ENCODE data around the gene TMEM245. TPM values are rescaled to one million over a fixed set of nuclear protein-coding genes. Genes with fewer than 3 reads are reported as not detected.

TMEM245 gene
- total and polyA plus RNA-seq, 2 of the 13 experiments (the other 11 are each of a cell fraction or from before 2014, with no cell fraction given): 53.5 to 55.4 TPM

DNA sequence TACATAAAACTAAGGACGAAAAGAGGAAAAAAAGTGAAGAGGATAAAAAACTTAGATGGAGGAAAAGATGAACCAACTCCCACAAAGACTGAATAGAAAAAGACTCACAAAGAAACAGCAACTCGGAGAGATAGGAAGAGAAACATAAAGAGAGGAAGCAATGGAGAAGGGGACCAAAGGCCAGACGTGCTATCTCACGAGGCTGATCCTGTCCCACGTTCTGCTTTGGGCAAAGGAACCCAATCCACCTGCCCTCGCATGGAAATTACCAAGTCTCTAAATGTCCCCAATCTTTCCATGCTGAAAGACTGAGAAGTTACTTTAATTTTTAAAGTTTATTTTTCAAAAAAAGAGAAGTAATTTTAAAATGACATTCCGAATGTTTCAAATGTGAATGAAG lies 36.6 kb downstream of the TMEM245 start (continued):
- TF ChIP-seq HMG20A (CRISPR knock-in tag; IDR thresholded peaks at IDR 0.05; ENCODE audit: borderline replicate concordance) (no peak), ZNF737 (CRISPR knock-in tag; IDR thresholded peaks at IDR 0.05; ENCODE audit: borderline replicate concordance) (no peak), ZNF30 (CRISPR knock-in tag; IDR thresholded peaks at IDR 0.05) (no peak), GZF1 (CRISPR knock-in tag; IDR thresholded peaks at IDR 0.05) (no peak), ARNTL (CRISPR knock-in tag; IDR thresholded peaks at IDR 0.05) (no peak), RBAK (CRISPR knock-in tag; IDR thresholded peaks at IDR 0.05) (no peak)
- TF ChIP-seq, protein P1, sequence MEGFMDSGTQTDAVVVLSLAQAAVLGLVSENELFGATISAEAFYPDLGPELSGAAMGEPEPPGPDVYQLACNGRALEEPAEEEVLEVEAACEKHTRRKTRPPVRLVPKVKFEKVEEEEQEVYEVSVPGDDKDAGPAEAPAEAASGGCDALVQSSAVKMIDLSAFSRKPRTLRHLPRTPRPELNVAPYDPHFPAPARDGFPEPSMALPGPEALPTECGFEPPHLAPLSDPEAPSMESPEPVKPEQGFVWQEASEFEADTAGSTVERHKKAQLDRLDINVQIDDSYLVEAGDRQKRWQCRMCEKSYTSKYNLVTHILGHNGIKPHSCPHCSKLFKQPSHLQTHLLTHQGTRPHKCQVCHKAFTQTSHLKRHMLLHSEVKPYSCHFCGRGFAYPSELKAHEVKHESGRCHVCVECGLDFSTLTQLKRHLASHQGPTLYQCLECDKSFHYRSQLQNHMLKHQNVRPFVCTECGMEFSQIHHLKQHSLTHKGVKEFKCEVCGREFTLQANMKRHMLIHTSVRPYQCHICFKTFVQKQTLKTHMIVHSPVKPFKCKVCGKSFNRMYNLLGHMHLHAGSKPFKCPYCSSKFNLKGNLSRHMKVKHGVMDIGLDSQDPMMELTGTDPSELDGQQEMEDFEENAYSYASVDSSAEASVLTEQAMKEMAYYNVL (CRISPR knock-in tag; IDR thresholded peaks at IDR 0.05; ENCODE audit: borderline replicate concordance): 0 out of 2 replicates have a peak, but pooled peaks have one; percentile 29

DNA sequence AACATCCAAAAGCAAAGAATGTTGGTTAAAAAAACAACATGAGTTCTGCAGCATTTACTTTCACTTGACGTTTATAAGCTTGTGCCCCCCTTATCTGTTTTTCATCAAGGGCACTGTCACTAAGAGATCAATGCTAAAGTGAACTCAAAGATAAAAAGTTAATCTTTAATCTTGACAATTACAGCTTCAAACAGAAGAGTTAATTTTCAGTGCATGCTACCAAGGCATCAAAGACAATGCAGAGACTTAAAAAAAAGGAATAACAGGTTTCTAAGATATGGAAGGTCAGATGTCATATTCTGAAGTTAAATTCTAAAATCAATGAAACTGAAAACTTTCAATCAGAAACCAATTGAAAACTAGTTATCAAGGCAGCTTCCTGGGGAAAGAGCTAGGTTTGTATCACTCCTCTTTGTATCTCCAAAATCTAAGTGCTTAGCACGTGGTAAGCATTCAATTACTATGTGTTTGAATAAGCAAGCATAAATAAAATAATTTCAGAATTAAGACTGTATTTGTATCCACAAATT lies 37.6 kb downstream of the TMEM245 start:
- no peaks in the 10 kb centered on the region for H3K9me3 ChIP-seq (ENCODE audit: low read length)
- DNase-seq (ENCODE audit: low spot score) (peak; percentile 90), ATAC-seq (peak; percentile 89), FAIRE-seq (peak; percentile 87)
- no peaks in the 10 kb centered on the region for H3K27me3 ChIP-seq (ENCODE audit: control insufficient read depth in 1 of 2, insufficient read depth in 2 of 2, low read length in 2 of 2)
- peaks cover 4 to 42% of the 10 kb centered on the region in 2 experiments; a peak in 3 of 5 replicates for H3K36me3 ChIP-seq (replicated peaks in 1 of 2; ENCODE audit: control insufficient read depth in 1 of 2, insufficient read depth in 2 of 2, low read length in 2 of 2)
- peak overlapping the region; percentile 62 for H3K27ac ChIP-seq (ENCODE audit: extremely low read length, insufficient read depth, low read length)
- in situ Hi-C loops (cut with HindIII; ENCODE audit: extremely low pct_ligation_motif_present, low pct_unique_long_range_greater_than_20kb) (loop anchor here (10.0 kb wide), 1 partner anchor 63 kb away; no protein-coding TSS in a partner anchor), intact Hi-C loops (cut with micrococcal nuclease; ENCODE audit: unreplicated experiment) (loop anchor here (5.0 kb wide), 1 partner anchor 45 kb away; no protein-coding TSS in a partner anchor)
- ChIA-PET CTCF (ENCODE audit: low intra/inter-chr PET ratio, low total read pairs) (no interaction called here), POLR2A (interaction anchor here (1.0 to 1.3 kb wide), 6 partner anchors 10 to 196 kb away, joined by 3 to 7 read pairs (median 4); partner anchors contain the start of gene TMEM245)
- H2AFZ ChIP-seq (ENCODE audit: low read length): no peak overlapping the region
- no TSS peak for BruUV-seq (replicated peaks)
- H3K4me2 ChIP-seq (ENCODE audit: low read depth, low read length): peak overlapping the region; percentile 58
- WGBS (ENCODE audit: low lambda C conversion rate): 1% methylated on average over 2 of the region's 2 CpGs
- H3K79me2 ChIP-seq (ENCODE audit: insufficient read depth, low read length): peaks cover 13% of the 10 kb centered on the region
- H3K4me1 ChIP-seq (ENCODE audit: insufficient read depth, low read length): peaks cover 88% of the 10 kb centered on the region
- H3K4me3 ChIP-seq (replicated peaks in 1 of 3; ENCODE audit: insufficient read depth in 1 of 3, low read depth in 2 of 3, low read length in 3 of 3): peak overlapping the region in 1 of 3 experiments; percentile 11; a peak in 1 of 6 replicates
- H4K20me1 ChIP-seq (ENCODE audit: insufficient read depth, low read length): no peaks in the 10 kb centered on the region
- H3K9ac ChIP-seq (ENCODE audit: insufficient read depth, low read depth, low read length): no peak overlapping the region
- TF ChIP-seq, protein P2, sequence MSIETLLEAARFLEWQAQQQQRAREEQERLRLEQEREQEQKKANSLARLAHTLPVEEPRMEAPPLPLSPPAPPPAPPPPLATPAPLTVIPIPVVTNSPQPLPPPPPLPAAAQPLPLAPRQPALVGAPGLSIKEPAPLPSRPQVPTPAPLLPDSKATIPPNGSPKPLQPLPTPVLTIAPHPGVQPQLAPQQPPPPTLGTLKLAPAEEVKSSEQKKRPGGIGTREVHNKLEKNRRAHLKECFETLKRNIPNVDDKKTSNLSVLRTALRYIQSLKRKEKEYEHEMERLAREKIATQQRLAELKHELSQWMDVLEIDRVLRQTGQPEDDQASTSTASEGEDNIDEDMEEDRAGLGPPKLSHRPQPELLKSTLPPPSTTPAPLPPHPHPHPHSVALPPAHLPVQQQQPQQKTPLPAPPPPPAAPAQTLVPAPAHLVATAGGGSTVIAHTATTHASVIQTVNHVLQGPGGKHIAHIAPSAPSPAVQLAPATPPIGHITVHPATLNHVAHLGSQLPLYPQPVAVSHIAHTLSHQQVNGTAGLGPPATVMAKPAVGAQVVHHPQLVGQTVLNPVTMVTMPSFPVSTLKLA (IDR thresholded peaks at IDR 0.05): no peak
- TF ChIP-seq SETDB1 (CRISPR knock-in tag; IDR thresholded peaks at IDR 0.05; ENCODE audit: borderline replicate concordance): no peak
- 0 out of 2 replicates have a peak, but pooled peaks have one; percentile 53 for TF ChIP-seq TGIF2 (CRISPR knock-in tag; IDR thresholded peaks at IDR 0.05)
- TF ChIP-seq, protein P3, sequence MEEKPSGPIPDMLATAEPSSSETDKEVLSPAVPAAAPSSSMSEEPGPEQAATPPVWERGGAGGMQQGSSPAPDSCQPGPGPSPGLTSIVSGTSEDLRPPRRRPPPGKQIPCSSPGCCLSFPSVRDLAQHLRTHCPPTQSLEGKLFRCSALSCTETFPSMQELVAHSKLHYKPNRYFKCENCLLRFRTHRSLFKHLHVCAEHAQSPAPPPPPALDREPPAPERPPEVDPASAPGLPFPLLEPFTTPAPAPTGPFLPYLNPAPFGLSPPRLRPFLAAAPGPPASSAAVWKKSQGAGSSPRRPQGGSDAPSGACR (CRISPR knock-in tag; IDR thresholded peaks at IDR 0.05): peak; percentile 85; the same call in 1 of the 2 replicates
- TF ChIP-seq ARNTL (CRISPR knock-in tag; IDR thresholded peaks at IDR 0.05): 0 out of 2 replicates have a peak, but pooled peaks have one; percentile 62
- TF ChIP-seq TOPORS (CRISPR knock-in tag; IDR thresholded peaks at IDR 0.05): no peak
- no peak for TF ChIP-seq SNRNP70 (IDR thresholded peaks at IDR 0.05; ENCODE audit: low read depth, low read length)
- TF ChIP-seq RXRB (CRISPR knock-in tag; IDR thresholded peaks at IDR 0.05; ENCODE audit: borderline replicate concordance): peak; percentile 86
- TF ChIP-seq, protein P4, sequence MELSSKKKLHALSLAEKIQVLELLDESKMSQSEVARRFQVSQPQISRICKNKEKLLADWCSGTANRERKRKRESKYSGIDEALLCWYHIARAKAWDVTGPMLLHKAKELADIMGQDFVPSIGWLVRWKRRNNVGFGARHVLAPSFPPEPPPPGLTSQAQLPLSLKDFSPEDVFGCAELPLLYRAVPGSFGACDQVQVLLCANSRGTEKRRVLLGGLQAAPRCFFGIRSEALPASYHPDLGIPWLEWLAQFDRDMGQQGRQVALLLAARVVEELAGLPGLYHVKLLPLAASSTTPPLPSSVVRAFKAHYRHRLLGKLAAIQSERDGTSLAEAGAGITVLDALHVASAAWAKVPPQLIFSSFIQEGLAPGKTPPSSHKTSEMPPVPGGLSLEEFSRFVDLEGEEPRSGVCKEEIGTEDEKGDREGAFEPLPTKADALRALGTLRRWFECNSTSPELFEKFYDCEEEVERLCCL (CRISPR knock-in tag; IDR thresholded peaks at IDR 0.05; ENCODE audit: borderline replicate concordance): no peak
- TF ChIP-seq HNF4A (CRISPR knock-in tag; IDR thresholded peaks at IDR 0.05): peak; percentile 77

All from HepG2 (cell line).